ENCODE results near the gene CDK14.

DNA sequence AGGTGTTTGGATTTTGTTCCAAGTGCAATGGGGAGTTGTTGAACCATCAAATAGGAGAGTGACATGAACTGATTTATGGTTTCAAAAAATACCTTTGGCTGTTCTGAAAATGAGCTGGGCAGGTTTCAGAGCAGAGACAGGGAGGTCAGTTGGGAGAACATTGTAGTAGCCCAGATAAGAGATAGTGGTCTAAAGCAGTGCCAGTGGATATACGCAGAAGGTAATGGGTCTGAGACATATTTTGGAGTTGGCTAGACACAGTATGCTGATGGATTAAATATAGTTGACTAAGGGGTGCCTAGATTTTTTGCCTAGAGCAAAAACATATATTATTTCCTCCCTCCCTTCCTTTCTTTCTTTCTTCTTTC, 21.3 kb upstream of the CDK14 start:
- TF ChIP-seq, protein P1, sequence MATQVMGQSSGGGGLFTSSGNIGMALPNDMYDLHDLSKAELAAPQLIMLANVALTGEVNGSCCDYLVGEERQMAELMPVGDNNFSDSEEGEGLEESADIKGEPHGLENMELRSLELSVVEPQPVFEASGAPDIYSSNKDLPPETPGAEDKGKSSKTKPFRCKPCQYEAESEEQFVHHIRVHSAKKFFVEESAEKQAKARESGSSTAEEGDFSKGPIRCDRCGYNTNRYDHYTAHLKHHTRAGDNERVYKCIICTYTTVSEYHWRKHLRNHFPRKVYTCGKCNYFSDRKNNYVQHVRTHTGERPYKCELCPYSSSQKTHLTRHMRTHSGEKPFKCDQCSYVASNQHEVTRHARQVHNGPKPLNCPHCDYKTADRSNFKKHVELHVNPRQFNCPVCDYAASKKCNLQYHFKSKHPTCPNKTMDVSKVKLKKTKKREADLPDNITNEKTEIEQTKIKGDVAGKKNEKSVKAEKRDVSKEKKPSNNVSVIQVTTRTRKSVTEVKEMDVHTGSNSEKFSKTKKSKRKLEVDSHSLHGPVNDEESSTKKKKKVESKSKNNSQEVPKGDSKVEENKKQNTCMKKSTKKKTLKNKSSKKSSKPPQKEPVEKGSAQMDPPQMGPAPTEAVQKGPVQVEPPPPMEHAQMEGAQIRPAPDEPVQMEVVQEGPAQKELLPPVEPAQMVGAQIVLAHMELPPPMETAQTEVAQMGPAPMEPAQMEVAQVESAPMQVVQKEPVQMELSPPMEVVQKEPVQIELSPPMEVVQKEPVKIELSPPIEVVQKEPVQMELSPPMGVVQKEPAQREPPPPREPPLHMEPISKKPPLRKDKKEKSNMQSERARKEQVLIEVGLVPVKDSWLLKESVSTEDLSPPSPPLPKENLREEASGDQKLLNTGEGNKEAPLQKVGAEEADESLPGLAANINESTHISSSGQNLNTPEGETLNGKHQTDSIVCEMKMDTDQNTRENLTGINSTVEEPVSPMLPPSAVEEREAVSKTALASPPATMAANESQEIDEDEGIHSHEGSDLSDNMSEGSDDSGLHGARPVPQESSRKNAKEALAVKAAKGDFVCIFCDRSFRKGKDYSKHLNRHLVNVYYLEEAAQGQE (IDR thresholded peaks at IDR 0.05; ENCODE audit: insufficient read depth in 1 of 2, low read depth in 2 of 2, low read length in 2 of 2) = no peak
- no peak for TF ChIP-seq TAF1 (IDR thresholded peaks at IDR 0.05; ENCODE audit: borderline replicate concordance, insufficient read depth, low read length)
- TF ChIP-seq SIN3A (IDR thresholded peaks at IDR 0.05; ENCODE audit: borderline replicate concordance, insufficient read depth, low read length) = no peak
- TF ChIP-seq POLR2AphosphoS5 (IDR thresholded peaks at IDR 0.05; ENCODE audit: low read depth, low read length) = no peak
- TF ChIP-seq FOXP2 (optimal IDR thresholded peaks at IDR 0.05; ENCODE audit: borderline replicate concordance, extremely low read depth, extremely low read length, insufficient read depth) = no peak

Data from PFSK-1 (cell line).